ENCODE data around the gene IL26.
"Not testable (repeated sequence)": the region's sequence is repeated elsewhere in the genome, so short reads cannot be mapped to it uniquely, and the experiment has no call there.

The IL26 gene

DNA sequence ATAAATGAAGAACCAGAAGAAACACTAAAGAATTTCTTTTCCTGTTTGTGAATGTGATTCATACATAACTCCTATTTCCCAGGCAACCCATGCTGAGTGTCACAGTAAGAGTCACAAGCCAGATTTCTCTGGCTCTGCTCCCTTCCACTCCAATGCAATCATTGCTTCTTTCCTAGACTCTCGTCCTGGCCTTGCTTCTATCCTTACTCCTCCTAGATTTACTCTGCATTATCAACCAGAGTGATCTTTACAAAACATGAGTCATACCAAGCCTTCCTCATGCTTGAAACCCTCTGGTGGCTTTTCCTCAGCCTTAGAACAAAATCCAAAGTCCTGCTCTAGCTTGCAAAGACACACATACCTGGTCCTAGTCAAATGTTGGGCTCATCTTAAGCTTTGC lies 14.5 kb upstream of the IL26 start:
- DNase-seq (ENCODE audit: low read depth in 1 of 2, low spot score in 1 of 2) = no peak

DNA sequence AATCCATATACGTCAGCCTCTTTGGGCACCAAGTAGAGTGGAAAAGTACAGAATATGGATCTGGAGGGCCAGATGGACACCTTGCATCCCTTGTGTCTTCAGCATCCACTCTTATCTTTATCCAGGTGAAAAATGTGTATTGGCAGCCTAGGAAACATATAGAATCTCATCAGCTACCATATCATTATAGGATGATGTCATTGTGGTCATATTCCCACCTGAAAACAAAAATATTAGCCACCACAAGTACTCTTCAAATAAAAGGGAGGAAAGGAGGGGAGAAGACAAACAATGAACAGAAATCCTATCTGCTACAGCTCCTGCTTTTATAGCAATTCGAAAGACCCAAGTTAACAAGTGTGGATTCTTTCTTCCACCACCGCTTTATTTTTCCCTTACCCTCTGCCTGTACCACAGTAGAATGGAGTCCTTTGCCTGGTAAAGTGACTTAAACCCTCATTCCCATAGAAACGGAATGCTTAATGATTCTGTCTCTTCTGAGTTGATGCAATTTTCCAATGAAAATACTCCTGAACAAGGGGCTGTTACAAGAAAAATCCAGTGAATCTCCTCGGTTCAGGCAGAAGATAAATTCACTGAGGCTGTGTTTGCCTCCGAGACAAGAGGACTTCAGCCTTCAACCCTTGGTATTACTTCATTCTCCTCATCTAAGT lies 13.8 kb upstream of the IL26 start:
- no peak for DNase-seq (ENCODE audit: low read depth in 1 of 2, low spot score in 1 of 2)

DNA sequence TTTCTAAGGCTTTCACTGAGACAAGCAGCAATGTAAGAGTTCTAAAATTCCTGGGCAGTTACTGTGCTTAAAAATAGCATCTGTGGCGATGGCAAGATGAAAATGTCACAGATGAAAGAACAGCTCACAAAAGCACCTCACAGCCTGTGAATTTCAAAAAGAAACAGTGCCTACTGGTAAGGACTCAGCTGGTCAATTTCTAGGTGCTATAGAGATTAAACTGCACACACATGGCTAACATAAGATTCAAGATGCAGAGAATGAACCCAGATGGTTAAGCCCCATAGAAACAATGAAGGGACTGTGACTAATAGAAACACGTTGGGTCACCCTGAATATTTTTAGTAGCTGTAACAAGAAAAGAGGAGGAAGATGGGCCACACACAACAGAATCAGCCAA lies 12.0 kb upstream of the IL26 start:
- no peak for DNase-seq (ENCODE audit: low read depth in 1 of 2, low spot score in 1 of 2)

DNA sequence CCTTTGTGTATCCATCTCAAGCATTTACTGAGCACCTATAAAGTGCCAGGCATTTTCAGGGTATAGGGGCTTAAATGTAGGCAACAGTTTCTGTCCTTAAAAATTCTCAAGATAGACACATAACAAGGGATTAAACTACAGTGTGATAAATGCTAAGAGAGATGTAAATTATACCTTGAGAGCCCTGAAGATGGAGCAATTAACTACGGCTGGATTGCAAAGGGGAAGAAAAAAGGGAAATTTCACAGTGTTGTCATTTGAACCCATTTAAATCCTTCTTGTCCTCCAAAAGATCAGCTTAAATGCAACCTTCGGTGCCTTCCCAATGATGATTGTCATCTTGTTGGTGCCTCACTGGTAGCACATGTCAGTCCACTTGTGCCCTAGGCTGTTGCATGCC lies 11.5 kb upstream of the IL26 start:
- DNase-seq (ENCODE audit: low read depth in 1 of 2, low spot score in 1 of 2) = no peak

DNA sequence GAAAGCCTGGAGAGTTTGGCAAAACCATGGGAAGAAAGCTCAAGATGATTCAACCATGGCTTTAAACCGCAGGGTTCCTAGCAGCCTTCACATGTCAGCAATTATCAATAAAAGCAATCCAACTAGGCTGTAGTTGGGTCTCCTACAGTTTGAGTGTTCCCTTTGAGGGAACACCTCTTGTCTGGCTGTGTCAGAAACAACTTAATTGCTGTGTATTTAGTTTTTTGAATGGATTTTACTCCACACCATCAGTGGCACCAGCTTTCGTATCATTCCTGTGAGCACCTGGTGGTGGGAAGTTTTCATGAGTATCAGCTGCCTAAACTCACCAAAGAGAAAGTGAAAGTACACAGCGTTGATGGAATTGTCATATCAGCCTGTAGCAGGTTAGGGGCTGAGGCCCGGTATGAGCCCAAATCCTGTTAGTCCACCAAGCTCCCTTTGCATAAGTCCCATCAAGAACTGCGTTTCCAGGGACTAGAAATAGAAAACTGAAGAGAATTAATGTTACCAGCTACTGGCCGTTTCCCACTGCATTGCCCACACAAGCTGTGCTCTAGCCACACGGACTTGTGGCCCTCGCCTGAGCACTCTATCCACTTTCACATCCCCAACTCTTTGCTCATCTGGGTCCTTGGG lies 10.9 kb upstream of the IL26 start:
- no peak for DNase-seq (ENCODE audit: low read depth in 1 of 2, low spot score in 1 of 2)

DNA sequence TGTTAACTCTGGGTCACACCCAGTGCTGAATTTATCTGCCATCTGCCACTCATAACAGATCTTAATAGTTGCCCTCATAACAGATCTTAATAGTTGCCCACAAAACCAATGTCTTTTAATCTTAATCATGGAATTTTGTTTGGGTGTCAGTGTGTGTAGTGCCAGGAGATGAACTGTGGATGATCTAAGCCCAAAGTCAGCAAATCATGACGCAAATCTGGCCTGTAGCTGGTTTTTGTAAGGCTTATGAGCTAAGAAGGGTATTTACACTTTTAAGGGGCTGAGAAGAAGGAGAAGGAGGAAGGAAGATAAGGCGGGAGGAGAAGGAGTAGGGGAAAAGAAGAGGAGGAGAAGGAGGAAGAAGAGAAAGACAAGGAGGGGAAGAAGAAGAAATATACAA lies 10.0 kb upstream of the IL26 start:
- no peak for DNase-seq (ENCODE audit: low read depth in 1 of 2, low spot score in 1 of 2)

DNA sequence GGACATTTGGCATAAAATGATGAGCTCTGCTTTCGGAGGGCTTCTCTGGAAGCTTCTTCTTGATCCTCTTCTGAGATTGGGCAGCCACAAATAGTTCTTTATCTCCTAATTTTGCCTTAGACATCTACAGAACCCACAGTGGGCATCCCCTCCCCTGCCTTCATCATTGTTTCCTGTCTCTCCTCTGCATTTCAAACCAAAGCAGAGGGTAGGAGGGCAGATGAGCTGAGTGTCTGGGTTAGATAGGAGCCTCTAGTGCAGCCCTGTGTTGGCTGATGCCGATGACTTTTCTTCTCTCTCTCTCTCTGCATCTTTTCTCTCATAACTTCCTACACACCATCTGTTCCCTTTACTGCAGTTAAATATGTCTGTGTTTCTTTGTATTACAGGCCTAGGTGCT lies 8.5 kb upstream of the IL26 start:
- DNase-seq (ENCODE audit: low read depth in 1 of 2, low spot score in 1 of 2) = no peak

DNA sequence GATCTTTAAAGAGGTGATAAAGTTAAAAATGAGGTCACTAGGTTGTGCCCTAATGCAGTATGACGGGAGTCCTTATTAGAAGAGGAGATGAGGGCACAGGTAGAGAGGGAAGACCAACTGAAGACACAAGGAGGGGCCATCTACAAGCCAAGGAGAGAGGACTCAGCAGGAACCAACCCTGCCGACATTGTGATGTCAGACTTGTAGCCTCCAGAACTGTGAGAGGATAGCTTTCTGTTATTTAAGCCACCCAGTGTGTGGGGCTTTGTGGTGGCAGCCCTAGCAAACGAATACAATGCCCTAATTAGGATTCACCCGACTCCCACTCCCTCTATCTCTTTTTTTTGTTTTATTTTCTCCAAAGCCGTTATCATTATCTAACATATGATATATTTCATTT lies 7.9 kb upstream of the IL26 start:
- no peak for DNase-seq (ENCODE audit: low read depth in 1 of 2, low spot score in 1 of 2)

DNA sequence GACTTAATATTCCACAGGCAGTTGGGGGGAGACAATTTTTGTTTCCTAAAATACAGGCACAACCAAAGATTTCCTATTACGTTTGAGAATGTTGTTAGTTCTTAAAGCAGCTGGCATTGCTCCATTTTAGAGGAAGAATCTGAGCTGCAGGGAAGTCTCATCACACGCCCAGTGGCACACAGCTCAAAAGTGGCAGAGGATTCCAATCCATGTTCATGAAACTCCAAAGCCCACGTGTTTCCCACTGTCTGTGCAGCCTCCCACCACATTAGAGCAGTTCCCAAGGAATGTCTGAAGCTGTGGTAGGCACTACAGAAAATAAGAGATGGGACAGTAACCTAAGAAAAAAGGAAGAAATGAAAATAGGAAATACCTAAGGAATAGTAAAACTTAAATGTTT lies 6.1 kb upstream of the IL26 start:
- no peak for DNase-seq (ENCODE audit: low read depth in 1 of 2, low spot score in 1 of 2)

DNA sequence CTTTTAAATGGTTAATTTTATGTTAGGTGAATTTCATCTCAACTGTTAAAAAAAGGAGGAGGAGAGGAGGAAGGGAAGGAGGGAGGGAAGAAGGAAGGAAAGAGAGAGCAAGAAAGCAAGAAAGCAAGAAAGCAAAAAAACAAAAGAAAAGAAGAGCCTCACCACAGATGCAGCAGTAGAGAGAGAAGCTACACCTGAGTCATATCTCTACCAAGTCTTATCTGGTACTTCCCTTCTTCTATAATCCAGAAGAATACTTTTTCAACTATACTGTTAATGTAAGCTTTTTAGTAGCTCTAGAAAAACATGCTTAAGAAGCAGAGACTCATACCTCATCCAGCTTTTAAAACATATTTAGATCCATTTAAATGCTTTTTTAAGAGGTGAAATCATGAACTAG lies 5.6 kb upstream of the IL26 start:
- DNase-seq (ENCODE audit: low read depth in 1 of 2, low spot score in 1 of 2) = no peak

DNA sequence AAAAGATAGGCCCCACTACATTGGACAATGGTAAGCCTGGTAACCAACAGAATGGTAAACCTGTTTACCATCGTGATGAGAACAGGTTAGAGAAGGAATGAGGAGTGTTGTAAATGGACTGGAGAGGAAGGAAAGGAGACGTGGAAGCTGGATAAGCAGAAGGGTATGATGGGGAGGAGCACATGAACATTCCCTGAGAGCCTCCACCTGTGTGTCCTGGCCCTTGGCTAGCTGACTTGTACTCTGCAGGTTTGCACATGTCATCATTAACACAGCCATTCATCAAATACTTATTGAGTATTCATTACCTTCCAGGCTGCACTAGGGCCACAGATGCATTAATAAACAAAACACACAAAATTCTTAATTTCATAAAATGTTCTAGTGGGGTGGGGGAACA lies 4.3 kb upstream of the IL26 start:
- DNase-seq (ENCODE audit: low read depth in 1 of 2, low spot score in 1 of 2) = no peak

DNA sequence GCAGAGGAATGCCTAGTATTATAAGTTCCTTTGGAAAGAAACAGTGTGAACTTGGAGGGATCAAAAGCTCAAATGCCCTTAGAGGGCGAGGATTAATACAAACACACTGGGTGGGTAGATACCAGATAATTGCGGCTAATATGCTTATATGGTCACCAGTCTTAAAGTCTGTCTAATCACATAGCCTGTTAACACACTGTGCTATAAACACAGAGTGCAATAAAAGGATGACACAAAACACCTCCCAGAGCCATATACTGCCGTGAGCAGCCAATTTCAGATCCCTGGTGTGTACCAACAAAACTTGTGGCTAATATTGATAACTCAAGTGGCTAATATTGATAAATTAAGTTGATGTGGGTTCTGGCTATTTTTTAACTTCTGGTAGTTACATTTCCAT lies 1.7 kb upstream of the IL26 start:
- no peak for DNase-seq (ENCODE audit: low read depth in 1 of 2, low spot score in 1 of 2)

DNA sequence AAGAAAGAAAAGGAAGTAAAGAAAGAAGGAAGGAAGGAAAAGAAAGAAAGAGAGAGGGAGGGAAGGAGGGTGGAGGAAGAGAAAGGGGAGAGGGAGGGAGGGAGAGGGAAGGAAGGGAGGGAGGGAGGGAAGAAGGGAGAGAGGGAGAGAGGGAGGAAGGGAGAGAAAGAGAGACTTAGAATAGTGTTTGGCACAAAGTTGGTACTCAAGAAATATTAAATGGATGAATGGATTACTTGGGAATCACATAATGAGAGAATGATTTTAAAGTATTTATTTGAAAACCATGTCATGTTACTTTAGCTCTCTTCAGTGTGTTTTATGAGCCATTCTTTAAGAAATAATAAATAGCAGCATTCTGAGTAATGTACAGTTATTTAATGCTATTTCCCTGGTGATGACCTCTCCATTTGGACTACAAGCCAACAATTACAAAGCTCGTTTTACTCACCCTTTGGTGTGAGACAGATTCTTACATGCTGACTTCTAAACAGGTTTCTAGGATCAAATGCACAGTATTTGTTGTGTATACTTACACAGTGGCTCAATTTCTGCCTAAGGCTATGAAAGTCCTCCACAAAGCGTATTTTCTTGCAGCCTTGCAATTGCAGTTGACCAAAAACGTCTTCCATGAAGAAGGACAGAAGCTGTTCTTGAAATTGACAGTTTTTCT lies 861 bp downstream of the IL26 start:
- no peak for DNase-seq (ENCODE audit: low read depth in 1 of 2, low spot score in 1 of 2)

DNA sequence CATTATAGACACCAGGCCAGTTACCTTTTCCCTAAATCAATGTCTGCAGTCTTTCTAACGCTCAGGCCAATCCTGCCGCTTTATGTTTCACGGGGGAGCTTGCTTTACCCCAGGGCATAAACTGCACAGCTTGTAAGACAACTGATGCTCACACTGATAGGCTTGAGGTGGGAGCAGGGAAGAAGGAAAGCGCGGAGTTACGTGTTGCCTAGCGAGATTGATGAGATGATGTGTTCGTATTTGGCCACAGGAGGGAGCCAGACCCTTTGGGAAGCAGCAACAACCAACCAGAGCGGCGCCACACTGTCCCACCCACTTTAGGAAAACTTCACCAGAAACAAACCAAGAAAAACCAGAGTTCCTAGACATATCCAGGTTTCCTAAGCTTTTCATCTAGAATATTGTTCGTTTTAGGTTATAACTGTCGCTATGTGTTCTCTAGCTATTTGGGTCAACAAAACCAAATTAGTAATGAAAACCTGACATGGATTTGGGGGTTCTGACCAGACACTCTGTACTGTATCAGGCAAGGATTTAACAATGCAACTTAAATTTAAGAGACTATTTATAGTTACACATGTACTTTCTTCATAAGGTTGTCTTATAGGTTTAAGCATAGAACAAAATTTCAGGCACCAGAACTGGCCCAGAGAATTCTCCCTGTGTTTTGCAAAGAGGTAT lies 2.4 kb downstream of the IL26 start:
- DNase-seq (ENCODE audit: low read depth in 1 of 2, low spot score in 1 of 2) = peak; percentile 37

DNA sequence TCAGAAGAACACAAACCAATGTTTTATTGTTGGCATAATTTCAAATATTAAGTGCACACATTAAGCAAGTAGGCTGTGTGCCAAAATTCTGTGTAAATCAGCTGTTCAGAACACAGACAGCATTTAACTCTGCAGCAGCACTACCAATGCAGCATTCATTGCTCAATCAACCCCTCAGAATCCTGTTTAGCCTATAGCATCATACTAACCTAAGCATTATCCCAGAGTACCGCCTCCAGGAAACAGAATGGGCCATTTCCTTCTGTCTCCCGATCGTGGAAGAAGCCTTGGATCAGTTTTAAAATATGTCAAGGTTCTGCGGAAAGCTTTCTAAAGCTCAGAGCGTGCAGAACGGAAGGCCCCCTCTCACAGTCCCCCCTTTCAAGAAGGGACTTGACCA lies 3.3 kb downstream of the IL26 start:
- no peak for DNase-seq (ENCODE audit: low read depth in 1 of 2, low spot score in 1 of 2)

DNA sequence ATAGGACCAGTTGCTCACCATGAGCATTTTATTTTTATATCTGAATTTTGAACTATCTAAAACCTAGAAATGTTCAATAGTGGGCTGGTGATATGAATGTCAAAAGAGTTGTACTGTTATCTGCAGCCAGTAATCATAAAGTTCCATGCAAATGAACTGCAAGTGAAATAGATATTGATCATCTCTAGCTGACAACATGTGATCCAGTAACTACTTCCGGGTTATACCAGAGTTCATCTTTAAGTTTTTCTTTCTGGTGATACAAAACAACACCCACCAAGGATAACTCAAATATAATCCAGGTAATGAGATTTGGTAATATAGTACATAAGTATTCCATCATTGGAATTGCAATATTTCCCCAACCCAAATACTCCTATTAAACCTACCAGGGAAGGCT lies 4.1 kb downstream of the IL26 start:
- DNase-seq (ENCODE audit: low read depth in 1 of 2, low spot score in 1 of 2) = no peak

DNA sequence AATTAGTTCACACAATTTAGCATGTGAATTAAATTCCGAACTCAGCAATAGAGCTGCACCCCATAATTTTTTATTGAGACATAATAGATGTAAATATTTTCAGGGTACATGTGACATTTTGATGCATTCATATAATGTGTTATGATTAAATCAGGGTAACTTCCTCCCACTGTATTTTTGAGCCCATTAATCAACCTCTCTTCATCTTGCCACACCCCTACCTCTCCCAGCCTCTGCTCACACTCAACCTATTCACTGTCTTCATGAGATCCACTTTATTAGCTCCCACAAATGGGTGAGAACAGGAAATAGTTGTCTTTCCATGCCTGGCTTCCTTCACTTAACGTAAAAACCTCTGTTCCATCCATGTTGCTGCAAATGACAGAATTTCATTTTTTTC lies 14.7 kb downstream of the IL26 start:
- DNase-seq (ENCODE audit: low read depth in 1 of 2, low spot score in 1 of 2) = no peak

DNA sequence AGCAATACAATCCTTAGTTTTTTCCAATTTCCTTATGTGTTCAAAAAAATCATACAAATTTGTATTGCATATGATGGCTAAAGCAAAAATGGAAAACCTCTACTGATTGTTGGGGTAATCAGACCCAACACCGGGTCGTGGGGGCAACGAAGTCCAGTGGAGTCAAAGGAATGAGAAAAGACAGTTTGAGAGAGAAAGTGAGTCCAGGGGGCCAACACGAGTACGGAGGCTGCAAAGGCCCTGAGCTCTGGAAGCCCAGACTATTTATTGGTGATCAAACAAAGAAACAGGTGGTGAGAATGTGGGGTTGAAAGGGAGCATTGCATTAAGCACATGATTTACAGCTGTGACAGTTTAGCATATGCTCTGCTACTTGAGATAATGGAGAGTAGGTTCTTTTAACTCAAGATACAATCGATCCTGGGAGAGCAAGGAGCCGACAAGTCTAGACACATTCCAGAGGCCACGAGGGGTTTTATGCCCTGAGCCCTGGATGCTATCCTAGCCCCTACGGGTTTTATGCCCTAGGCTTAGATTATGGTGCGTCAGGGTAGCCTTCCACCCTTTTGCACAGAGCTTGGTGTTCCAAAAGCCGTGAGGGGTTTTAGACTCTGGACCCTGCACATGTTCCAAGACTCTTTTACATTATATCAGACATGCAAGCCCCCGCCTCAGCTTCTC lies 16.4 kb downstream of the IL26 start:
- not testable (repeated sequence) for DNase-seq (ENCODE audit: low read depth in 1 of 2, low spot score in 1 of 2)

DNA sequence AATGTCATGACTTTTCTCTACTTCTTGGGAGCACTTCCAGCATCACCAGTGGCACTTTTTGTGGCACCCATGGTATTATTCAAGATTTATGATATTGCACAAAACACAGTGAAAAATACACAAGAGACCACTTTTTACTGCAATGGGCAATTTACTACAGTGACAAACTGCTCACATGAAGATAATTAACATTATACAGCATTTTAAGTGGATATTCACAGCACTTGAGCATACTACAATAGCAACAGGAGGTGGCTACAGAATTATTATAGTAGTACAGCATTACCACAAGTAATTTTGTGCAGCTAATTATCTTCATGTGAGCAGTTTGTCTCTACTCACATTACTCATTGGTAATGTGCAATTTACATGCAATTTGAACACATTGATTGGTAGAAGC lies 18.3 kb downstream of the IL26 start:
- no peak for DNase-seq (ENCODE audit: low read depth in 1 of 2, low spot score in 1 of 2)

DNA sequence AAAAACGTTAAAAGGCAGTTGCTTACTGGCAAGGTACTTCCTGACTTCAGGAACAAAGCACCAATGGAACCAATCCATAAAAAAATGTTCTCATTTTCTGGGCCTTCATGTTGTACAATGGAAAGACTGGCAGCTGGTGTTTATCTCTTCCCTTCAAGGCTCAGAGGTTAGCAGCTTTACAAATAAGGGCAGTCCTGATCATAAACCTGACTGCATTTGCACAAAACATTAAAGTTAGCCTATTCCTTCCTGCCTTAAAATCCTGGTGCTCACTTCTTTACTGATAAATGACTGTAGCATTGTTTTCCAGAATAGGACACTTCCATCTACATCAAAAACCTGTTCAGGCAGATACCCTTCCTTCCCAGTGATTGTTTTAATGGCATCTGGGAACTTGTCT lies 19.2 kb downstream of the IL26 start:
- DNase-seq (ENCODE audit: low read depth in 1 of 2, low spot score in 1 of 2) = no peak

DNA sequence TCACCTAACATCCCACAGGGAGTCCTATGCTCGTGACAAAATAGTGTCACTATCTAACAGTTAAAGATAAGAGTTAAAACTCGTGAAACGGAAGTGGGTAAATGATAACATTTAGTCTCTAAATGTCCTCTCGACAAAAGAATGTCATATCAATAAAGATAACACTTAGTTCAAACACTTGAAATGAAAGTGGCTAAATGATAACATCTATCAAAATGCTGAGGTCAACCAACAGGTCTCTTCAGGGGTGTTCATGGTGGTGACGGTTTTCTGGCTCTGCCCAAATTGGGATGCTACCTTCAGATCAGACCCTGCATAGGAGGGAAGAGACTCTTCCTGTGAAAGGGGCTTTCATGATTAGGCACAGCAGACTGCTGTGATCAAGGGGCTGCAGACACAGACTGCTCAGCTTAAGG lies 22.1 kb downstream of the IL26 start:
- DNase-seq (ENCODE audit: low read depth in 1 of 2, low spot score in 1 of 2) = no peak

DNA sequence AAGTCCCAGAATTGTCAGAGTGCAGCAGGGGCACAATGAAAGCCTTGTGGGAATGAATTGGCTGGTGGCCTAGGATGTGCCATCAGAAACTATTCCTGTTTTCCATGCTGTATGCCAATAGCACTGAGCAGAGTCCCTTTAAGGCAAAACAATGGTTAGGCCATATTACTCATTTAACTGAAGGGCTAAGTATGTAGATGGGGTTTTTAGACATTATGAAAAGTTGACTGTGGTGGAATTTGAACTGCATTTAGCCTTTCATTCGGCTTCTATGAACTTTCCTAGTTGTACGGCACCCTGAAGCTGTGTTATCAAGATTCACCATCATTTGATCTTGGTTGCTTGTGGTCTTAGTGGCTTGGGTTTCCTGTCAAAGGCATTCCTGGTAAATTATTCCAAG lies 24.8 kb downstream of the IL26 start:
- no peak for DNase-seq (ENCODE audit: low read depth in 1 of 2, low spot score in 1 of 2)

All from stimulated activated CD4-positive, alpha-beta T cell treated with anti-CD3 and anti-CD28 coated beads, Interleukin-15, amount 100 ng/mL, for 1 hour (primary cell).